T-cell (primary cell): ENCODE measurements around the gene TOX3. TPM values are rescaled to one million over a fixed set of nuclear protein-coding genes. Genes with fewer than 3 reads are reported as not detected.

Experiments used
- ATAC-seq, 4 experiments: fragments of 200-7000 bp in 3 of 4; fragments of 150-1000 bp in 1 of 4; cut with Tn5 transposase; replicated peaks in 1 of 4; 1 replicate in 3 of 4; 2 replicates in 1 of 4; pipeline ENCODE4 v1.10.0; 2021; ENCODE audit warnings: moderate library complexity in 3 of 4, mild to moderate bottlenecking in 2 of 4, moderate number of reproducible peaks in 1 of 4
- CTCF ChIA-PET, 2 donors: fragments of 300-600 bp; sonication (Branson Sonifier 250); formaldehyde crosslinking; loops; one replicate each; lab custom pipeline; 2022; ENCODE audit warnings: antibody characterized with exemption in 2 of 2; lab: Charles Lee
- POLR2A ChIA-PET, 2 donors: fragments of 300-600 bp; sonication (Branson Sonifier 250); formaldehyde crosslinking; loops; one replicate each; lab custom pipeline; 2022; ENCODE audit warnings: antibody characterized with exemption in 2 of 2; lab: Charles Lee
- DNase-seq, 35 experiments: peaks; one replicate each; pipeline versions ENCODE4 v3.0.0 to v3.0.0-alpha.2; 2013 to 2023
- H3K27ac ChIP-seq: one replicate; pipeline ENCODE4 v1.5.1; 2013; ENCODE audit warnings: low read length
- H3K27me3 ChIP-seq, 2 experiments: replicated peaks in 1 of 2; 1 replicate in 1 of 2; 2 replicates in 1 of 2; pipeline versions ENCODE4 v1.6.1 to v1.7.0; 2013; ENCODE audit warnings: low read length in 1 of 2, mixed read lengths in 1 of 2; ENCODE audit not compliant: control insufficient read depth in 2 of 2, insufficient read depth in 2 of 2; ENCODE audit errors: extremely low read depth in 1 of 2
- H3K36me3 ChIP-seq, 2 donors: 1 replicate in 1 of 2; 2 replicates in 1 of 2; pipeline versions ENCODE4 v1.6.1 to v1.7.0; 2013; ENCODE audit warnings: low read length in 1 of 2; ENCODE audit not compliant: control insufficient read depth in 2 of 2, insufficient read depth in 1 of 2; ENCODE audit errors: extremely low read depth in 1 of 2
- H3K4me1 ChIP-seq, 2 experiments: 1 replicate in 1 of 2; 2 replicates in 1 of 2; pipeline versions ENCODE4 v1.6.1 to v1.7.0; 2013; ENCODE audit warnings: low read length in 2 of 2, mixed read lengths in 1 of 2; ENCODE audit not compliant: insufficient read depth in 2 of 2, control insufficient read depth in 1 of 2; ENCODE audit errors: extremely low read depth in 1 of 2
- H3K4me3 ChIP-seq, 2 donors: 1 replicate in 1 of 2; 2 replicates in 1 of 2; pipeline versions ENCODE4 v1.5.1 to v1.7.0; 2013; ENCODE audit warnings: mild to moderate bottlenecking in 2 of 2, low read length in 1 of 2, moderate library complexity in 1 of 2; ENCODE audit not compliant: control insufficient read depth in 1 of 2; ENCODE audit errors: extremely low read depth in 1 of 2
- H3K9me3 ChIP-seq: 2 replicates; pipeline ENCODE4 v1.7.0; 2013
- H3K27ac Mint-ChIP-seq, 2 donors: one replicate each; pipeline ENCODE4 v1.8.0; 2020 to 2021; ENCODE audit warnings: mild to moderate bottlenecking in 2 of 2, mixed read lengths in 2 of 2
- H3K27me3 Mint-ChIP-seq, 2 donors: one replicate each; pipeline ENCODE4 v1.8.0; 2021 to 2022; ENCODE audit warnings: mixed read lengths in 2 of 2
- H3K36me3 Mint-ChIP-seq: one replicate; pipeline ENCODE4 v1.8.0; 2021; ENCODE audit warnings: mixed read lengths
- H3K4me1 Mint-ChIP-seq, 3 donors: one replicate each; pipeline ENCODE4 v1.8.0; 2020 to 2022; ENCODE audit warnings: mixed read lengths in 3 of 3, mild to moderate bottlenecking in 1 of 3
- H3K4me3 Mint-ChIP-seq, 3 donors: one replicate each; pipeline ENCODE4 v1.8.0; 2020 to 2022; ENCODE audit warnings: mild to moderate bottlenecking in 3 of 3, mixed read lengths in 3 of 3, moderate library complexity in 3 of 3
- H3K9me3 Mint-ChIP-seq, 3 donors: one replicate each; pipeline ENCODE4 v1.8.0; 2020 to 2022; ENCODE audit warnings: mixed read lengths in 3 of 3
- WGBS: methylation state at CpG from one replicate; pipeline ENCODE4 v1.1.5; 2013; ENCODE audit warnings: missing lambda C conversion rate; ENCODE audit not compliant: insufficient coverage; 5-methylcytosine and 5-hydroxymethylcytosine counted together
- total RNA-seq, 35 experiments: library from RNA in 6 of 35; stranded (reverse) in 6 of 35; fragments of 120-200 nt in 1 of 35; gene quantifications; one replicate each; pipeline versions ENCODE4 v1.2.1 to v1.2.4 and lab custom pipeline; 2013 to 2026

The TOX3 gene
- total RNA-seq, 5 donors from 2014 or later (not counting 1 experiment from before 2014, with no cell fraction given) = 0.09 to 0.10 TPM; not detected in 3

GRCh38 chr16:52555572-52555971 is 8.6 kb upstream of the TOX3 start:
- Histone ChIP-seq H3K9me3 (no peaks in the 10 kb centered on the region), H3K36me3 (no peaks in the 10 kb centered on the region), H3K4me3 (no peak overlapping the region), H3K27me3 (peaks cover 0 to under 1% of the 10 kb centered on the region in 2 experiments), H3K27ac (no peak overlapping the region), H3K4me1 (no peaks in the 10 kb centered on the region)
- no peak overlapping the region for H3K4me3 Mint-ChIP-seq
- DNase-seq (no peak), ATAC-seq (no peak)
- H3K36me3 Mint-ChIP-seq = no peaks in the 10 kb centered on the region
- H3K27ac Mint-ChIP-seq = no peak overlapping the region
- peaks cover 4 to 6% of the 10 kb centered on the region in 2 donors for H3K27me3 Mint-ChIP-seq
- peaks cover 0 to 3% (median 3%) of the 10 kb centered on the region in 3 donors for H3K9me3 Mint-ChIP-seq
- POLR2A ChIA-PET = no interaction called here
- CTCF ChIA-PET = no interaction called here
- H3K4me1 Mint-ChIP-seq = no peaks in the 10 kb centered on the region

DNA sequence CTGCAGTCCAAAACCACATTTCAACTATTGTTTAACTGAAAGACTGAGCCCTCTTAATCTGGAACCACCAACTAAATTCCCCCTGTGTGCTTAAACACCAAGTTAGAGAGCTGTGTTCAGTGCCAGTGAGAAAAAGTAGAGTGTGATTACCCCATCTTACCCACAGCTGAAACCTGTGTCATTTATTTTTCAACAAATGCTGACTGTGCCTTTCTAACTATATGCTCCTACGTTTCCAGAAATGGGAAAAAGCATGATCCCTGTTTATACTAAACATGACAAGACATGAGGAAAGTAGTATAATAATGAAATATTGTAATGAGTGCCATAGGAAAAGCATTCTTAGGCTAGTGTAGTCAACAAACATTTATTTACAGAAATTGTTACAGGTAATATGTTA is 7.4 kb upstream of the TOX3 start:
- CTCF ChIA-PET = no interaction called here
- no peaks in the 10 kb centered on the region for H3K4me1 Mint-ChIP-seq
- no peaks in the 10 kb centered on the region for H3K36me3 ChIP-seq
- POLR2A ChIA-PET = no interaction called here
- H3K4me1 ChIP-seq = no peaks in the 10 kb centered on the region
- no peak overlapping the region for H3K4me3 ChIP-seq
- DNase-seq = no peak
- ATAC-seq = no peak
- H3K4me3 Mint-ChIP-seq = no peak overlapping the region
- H3K36me3 Mint-ChIP-seq = no peaks in the 10 kb centered on the region
- H3K27ac Mint-ChIP-seq = no peak overlapping the region
- peaks cover 8 to 9% of the 10 kb centered on the region in 2 donors for H3K27me3 Mint-ChIP-seq
- no peak overlapping the region for H3K27ac ChIP-seq
- H3K27me3 ChIP-seq = peaks cover 0 to 6% of the 10 kb centered on the region in 2 experiments
- no CpG with 5 or more reads among the region's 1 CpG for WGBS
- H3K9me3 Mint-ChIP-seq = peaks cover 0 to 3% (median 3%) of the 10 kb centered on the region in 3 donors
- H3K9me3 ChIP-seq = no peaks in the 10 kb centered on the region

GRCh38 chr16:52553322-52553721 is 6.4 kb upstream of the TOX3 start:
- H3K9me3 ChIP-seq = no peaks in the 10 kb centered on the region
- H3K36me3 ChIP-seq = no peaks in the 10 kb centered on the region
- no peak overlapping the region for H3K27ac ChIP-seq
- ChIA-PET POLR2A (no interaction called here), CTCF (no interaction called here)
- no peak overlapping the region for H3K4me3 ChIP-seq
- no peaks in the 10 kb centered on the region for H3K4me1 ChIP-seq
- Mint-ChIP-seq H3K4me3 (no peak overlapping the region), H3K27ac (no peak overlapping the region), H3K36me3 (no peaks in the 10 kb centered on the region), H3K4me1 (no peaks in the 10 kb centered on the region), H3K27me3 (peaks cover 15 to 16% of the 10 kb centered on the region in 2 donors), H3K9me3 (peaks cover 0 to 3% (median 3%) of the 10 kb centered on the region in 3 donors)
- H3K27me3 ChIP-seq = peaks cover 3 to 12% of the 10 kb centered on the region in 2 experiments
- no CpG with 5 or more reads among the region's 2 CpGs for WGBS
- ATAC-seq (no peak), DNase-seq (no peak)

GRCh38 chr16:52552643-52553042 is 5.7 kb upstream of the TOX3 start:
- WGBS = 92% methylated on average over 3 of the region's 5 CpGs
- Mint-ChIP-seq H3K27me3 (peaks cover 22 to 23% of the 10 kb centered on the region in 2 donors), H3K4me3 (no peak overlapping the region), H3K36me3 (no peaks in the 10 kb centered on the region), H3K9me3 (peaks cover 0 to 3% (median 3%) of the 10 kb centered on the region in 3 donors), H3K4me1 (peaks cover 1 to 3% (median 2%) of the 10 kb centered on the region in 3 donors), H3K27ac (no peak overlapping the region)
- Histone ChIP-seq H3K4me1 (no peaks in the 10 kb centered on the region), H3K36me3 (no peaks in the 10 kb centered on the region), H3K4me3 (no peak overlapping the region), H3K27ac (no peak overlapping the region), H3K9me3 (no peaks in the 10 kb centered on the region), H3K27me3 (peaks cover 4 to 17% of the 10 kb centered on the region in 2 experiments)
- no peak for ATAC-seq
- no peak for DNase-seq
- ChIA-PET CTCF (no interaction called here), POLR2A (no interaction called here)

- Mint-ChIP-seq H3K4me1 (peaks cover 8 to 10% (median 10%) of the 10 kb centered on the region in 3 donors), H3K4me3 (no peak overlapping the region), H3K36me3 (no peaks in the 10 kb centered on the region), H3K27ac (no peak overlapping the region), H3K9me3 (no peaks in the 10 kb centered on the region), H3K27me3 (peaks cover 32 to 40% of the 10 kb centered on the region in 2 donors)
- no peaks in the 10 kb centered on the region for H3K4me1 ChIP-seq
- POLR2A ChIA-PET = no interaction called here
- no peaks in the 10 kb centered on the region for H3K36me3 ChIP-seq
- H3K9me3 ChIP-seq = no peaks in the 10 kb centered on the region
- H3K27me3 ChIP-seq = peaks cover 19 to 23% of the 10 kb centered on the region in 2 experiments
- WGBS = 27% methylated on average over 3 of the region's 11 CpGs
- CTCF ChIA-PET = no interaction called here
- H3K4me3 ChIP-seq = no peak overlapping the region
- H3K27ac ChIP-seq = no peak overlapping the region
- ATAC-seq (no peak), DNase-seq (no peak)
Observed at GRCh38 chr16:52549011-52549692, 2.2 kb upstream of the TOX3 start.

GRCh38 chr16:52548261-52549010 is 1.5 kb upstream of the TOX3 start:
- no peak overlapping the region for H3K27ac ChIP-seq
- no peaks in the 10 kb centered on the region for H3K9me3 Mint-ChIP-seq
- no peaks in the 10 kb centered on the region for H3K9me3 ChIP-seq
- H3K27me3 ChIP-seq = peaks cover 19 to 23% of the 10 kb centered on the region in 2 experiments
- no peaks in the 10 kb centered on the region for H3K36me3 ChIP-seq
- peaks cover 35 to 43% of the 10 kb centered on the region in 2 donors for H3K27me3 Mint-ChIP-seq
- peaks cover 8 to 10% (median 10%) of the 10 kb centered on the region in 3 donors for H3K4me1 Mint-ChIP-seq
- no peak for DNase-seq
- POLR2A ChIA-PET = no interaction called here
- CTCF ChIA-PET = no interaction called here
- WGBS = 0% methylated on average over 3 of the region's 10 CpGs
- ATAC-seq = no peak
- H3K4me1 ChIP-seq = no peaks in the 10 kb centered on the region
- H3K36me3 Mint-ChIP-seq = no peaks in the 10 kb centered on the region
- no peak overlapping the region for H3K4me3 Mint-ChIP-seq
- no peak overlapping the region for H3K4me3 ChIP-seq
- no peak overlapping the region for H3K27ac Mint-ChIP-seq
